ENCODE measurements around the gene LRP1.

DNA sequence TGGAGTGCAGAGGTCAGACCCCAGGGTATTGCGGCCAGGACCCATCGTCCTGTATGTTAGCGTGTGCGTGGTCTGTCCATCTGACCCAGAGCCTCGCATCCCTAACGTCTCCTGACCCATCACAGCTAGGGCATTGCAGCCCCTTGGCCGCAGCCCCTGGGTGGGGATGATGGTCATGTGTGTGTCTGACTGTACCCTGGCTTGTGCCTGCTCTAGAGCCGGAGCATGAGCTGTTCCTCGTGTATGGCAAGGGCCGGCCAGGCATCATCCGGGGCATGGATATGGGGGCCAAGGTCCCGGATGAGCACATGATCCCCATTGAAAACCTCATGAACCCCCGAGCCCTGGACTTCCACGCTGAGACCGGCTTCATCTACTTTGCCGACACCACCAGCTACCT lies 29.9 kb downstream of the LRP1 start:
- TF ChIP-seq, protein P1, sequence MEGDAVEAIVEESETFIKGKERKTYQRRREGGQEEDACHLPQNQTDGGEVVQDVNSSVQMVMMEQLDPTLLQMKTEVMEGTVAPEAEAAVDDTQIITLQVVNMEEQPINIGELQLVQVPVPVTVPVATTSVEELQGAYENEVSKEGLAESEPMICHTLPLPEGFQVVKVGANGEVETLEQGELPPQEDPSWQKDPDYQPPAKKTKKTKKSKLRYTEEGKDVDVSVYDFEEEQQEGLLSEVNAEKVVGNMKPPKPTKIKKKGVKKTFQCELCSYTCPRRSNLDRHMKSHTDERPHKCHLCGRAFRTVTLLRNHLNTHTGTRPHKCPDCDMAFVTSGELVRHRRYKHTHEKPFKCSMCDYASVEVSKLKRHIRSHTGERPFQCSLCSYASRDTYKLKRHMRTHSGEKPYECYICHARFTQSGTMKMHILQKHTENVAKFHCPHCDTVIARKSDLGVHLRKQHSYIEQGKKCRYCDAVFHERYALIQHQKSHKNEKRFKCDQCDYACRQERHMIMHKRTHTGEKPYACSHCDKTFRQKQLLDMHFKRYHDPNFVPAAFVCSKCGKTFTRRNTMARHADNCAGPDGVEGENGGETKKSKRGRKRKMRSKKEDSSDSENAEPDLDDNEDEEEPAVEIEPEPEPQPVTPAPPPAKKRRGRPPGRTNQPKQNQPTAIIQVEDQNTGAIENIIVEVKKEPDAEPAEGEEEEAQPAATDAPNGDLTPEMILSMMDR (IDR thresholded peaks at IDR 0.05) = no peak
- TF ChIP-seq POLR2A (IDR thresholded peaks at IDR 0.05) (no peak), POLR2AphosphoS5 (IDR thresholded peaks at IDR 0.05) (no peak), EP300 (IDR thresholded peaks at IDR 0.05) (no peak)
